ENCODE data around the gene RNF126. TPM values are rescaled to one million over a fixed set of nuclear protein-coding genes. Genes with fewer than 3 reads are reported as not detected.

RNF126 gene
- total RNA-seq, 1 donor from 2014 or later, result 39.0 TPM

- no peaks in the 10 kb centered on the region for H3K36me3 ChIP-seq
- intact Hi-C loops (cut with DNase I), result no loop called here
- no peak for TF ChIP-seq CTCF (IDR thresholded peaks at IDR 0.05)
- H3K4me1 ChIP-seq, result no peaks in the 10 kb centered on the region
- H3K27me3 ChIP-seq, result no peaks in the 10 kb centered on the region
- DNase-seq (ENCODE audit: low spot score in 2 of 2), result no peak
- no peak overlapping the region for H3K27ac ChIP-seq
- H3K9me3 ChIP-seq, result no peaks in the 10 kb centered on the region
- no peak overlapping the region for H3K4me3 ChIP-seq
These were observed 24.7 kb upstream of the RNF126 start for GRCh38 chr19:687569-688166.

GRCh38 chr19:686589-687297 lies 23.7 kb upstream of the RNF126 start:
- Histone ChIP-seq H3K4me1 (no peaks in the 10 kb centered on the region), H3K27me3 (no peaks in the 10 kb centered on the region), H3K4me3 (no peak overlapping the region), H3K36me3 (peaks cover 0 to 1% of the 10 kb centered on the region in 2 donors), H3K9me3 (no peaks in the 10 kb centered on the region), H3K27ac (no peak overlapping the region)
- DNase-seq (ENCODE audit: low spot score in 2 of 2), result no peak
- TF ChIP-seq CTCF (IDR thresholded peaks at IDR 0.05), result no peak
- intact Hi-C loops (cut with DNase I), result no loop called here

GRCh38 chr19:685454-685931 lies 22.5 kb upstream of the RNF126 start:
- no peaks in the 10 kb centered on the region for H3K9me3 ChIP-seq
- no peak for DNase-seq (ENCODE audit: low spot score in 2 of 2)
- TF ChIP-seq CTCF (IDR thresholded peaks at IDR 0.05), result no peak
- H3K27ac ChIP-seq, result no peak overlapping the region
- intact Hi-C loops (cut with DNase I), result no loop called here
- no peak overlapping the region for H3K4me3 ChIP-seq
- no peaks in the 10 kb centered on the region for H3K27me3 ChIP-seq
- H3K4me1 ChIP-seq, result no peaks in the 10 kb centered on the region
- peaks cover 0 to 8% of the 10 kb centered on the region in 2 donors for H3K36me3 ChIP-seq

- H3K27ac ChIP-seq, result no peak overlapping the region
- intact Hi-C loops (cut with DNase I), result loop anchor here (5.0 kb wide), 1 partner anchor 50 kb away; no protein-coding TSS in a partner anchor
These were observed 19.8 kb upstream of the RNF126 start for GRCh38 chr19:682678-683320.

More at GRCh38 chr19:682678-683320, 19.8 kb upstream of the RNF126 start:
- Histone ChIP-seq H3K9me3 (no peaks in the 10 kb centered on the region), H3K27me3 (no peaks in the 10 kb centered on the region), H3K4me1 (peaks cover 8 to 15% of the 10 kb centered on the region in 2 donors), H3K36me3 (peaks cover 0 to 8% of the 10 kb centered on the region in 2 donors), H3K4me3 (no peak overlapping the region)
- no peak for TF ChIP-seq CTCF (IDR thresholded peaks at IDR 0.05)
- DNase-seq (ENCODE audit: low spot score in 2 of 2), result no peak

Data from ascending aorta (tissue), 2 donors.